Measurements from ENCODE around the gene GRPR.

DNA sequence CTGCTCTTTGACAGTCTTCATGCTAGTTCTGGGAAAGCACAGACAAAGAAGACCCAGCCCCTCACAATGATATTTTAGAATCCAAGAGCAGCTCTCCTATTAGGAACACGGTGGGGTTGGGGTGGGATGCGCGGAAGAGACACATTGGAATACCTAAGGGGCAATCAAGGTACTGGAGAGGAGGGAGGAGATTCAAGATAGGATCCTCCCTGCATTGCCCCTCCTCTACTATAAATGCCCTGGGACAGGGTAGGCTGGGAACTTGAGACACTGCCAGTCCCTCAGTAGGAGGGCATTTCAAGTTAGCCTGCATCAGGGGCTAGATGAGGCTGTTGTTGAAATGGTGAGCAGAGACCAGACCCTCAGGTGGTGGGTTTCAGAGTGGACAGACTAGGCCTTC lies 49.0 kb downstream of the GRPR start:
- TF ChIP-seq, protein P1, sequence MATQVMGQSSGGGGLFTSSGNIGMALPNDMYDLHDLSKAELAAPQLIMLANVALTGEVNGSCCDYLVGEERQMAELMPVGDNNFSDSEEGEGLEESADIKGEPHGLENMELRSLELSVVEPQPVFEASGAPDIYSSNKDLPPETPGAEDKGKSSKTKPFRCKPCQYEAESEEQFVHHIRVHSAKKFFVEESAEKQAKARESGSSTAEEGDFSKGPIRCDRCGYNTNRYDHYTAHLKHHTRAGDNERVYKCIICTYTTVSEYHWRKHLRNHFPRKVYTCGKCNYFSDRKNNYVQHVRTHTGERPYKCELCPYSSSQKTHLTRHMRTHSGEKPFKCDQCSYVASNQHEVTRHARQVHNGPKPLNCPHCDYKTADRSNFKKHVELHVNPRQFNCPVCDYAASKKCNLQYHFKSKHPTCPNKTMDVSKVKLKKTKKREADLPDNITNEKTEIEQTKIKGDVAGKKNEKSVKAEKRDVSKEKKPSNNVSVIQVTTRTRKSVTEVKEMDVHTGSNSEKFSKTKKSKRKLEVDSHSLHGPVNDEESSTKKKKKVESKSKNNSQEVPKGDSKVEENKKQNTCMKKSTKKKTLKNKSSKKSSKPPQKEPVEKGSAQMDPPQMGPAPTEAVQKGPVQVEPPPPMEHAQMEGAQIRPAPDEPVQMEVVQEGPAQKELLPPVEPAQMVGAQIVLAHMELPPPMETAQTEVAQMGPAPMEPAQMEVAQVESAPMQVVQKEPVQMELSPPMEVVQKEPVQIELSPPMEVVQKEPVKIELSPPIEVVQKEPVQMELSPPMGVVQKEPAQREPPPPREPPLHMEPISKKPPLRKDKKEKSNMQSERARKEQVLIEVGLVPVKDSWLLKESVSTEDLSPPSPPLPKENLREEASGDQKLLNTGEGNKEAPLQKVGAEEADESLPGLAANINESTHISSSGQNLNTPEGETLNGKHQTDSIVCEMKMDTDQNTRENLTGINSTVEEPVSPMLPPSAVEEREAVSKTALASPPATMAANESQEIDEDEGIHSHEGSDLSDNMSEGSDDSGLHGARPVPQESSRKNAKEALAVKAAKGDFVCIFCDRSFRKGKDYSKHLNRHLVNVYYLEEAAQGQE (IDR thresholded peaks at IDR 0.05; ENCODE audit: insufficient read depth in 1 of 2, low read depth in 2 of 2, low read length in 2 of 2), result no peak
- TF ChIP-seq POLR2AphosphoS5 (IDR thresholded peaks at IDR 0.05; ENCODE audit: low read depth, low read length), result no peak
- TF ChIP-seq SIN3A (IDR thresholded peaks at IDR 0.05; ENCODE audit: borderline replicate concordance, insufficient read depth, low read length), result no peak
- TF ChIP-seq FOXP2 (optimal IDR thresholded peaks at IDR 0.05; ENCODE audit: borderline replicate concordance, extremely low read depth, extremely low read length, insufficient read depth), result no peak
